ENCODE results near the gene FAF1.

The FAF1 gene

GRCh38 chr1:50522691-50523342 is 437.2 kb downstream of the FAF1 start:
- H3K4me3 ChIP-seq (ENCODE audit: low read depth, low read length), result no peak overlapping the region
- no peak for TF ChIP-seq CTCF (IDR thresholded peaks at IDR 0.05; ENCODE audit: insufficient read depth, low read depth, low read length, missing control alignments)
- DNase-seq (ENCODE audit: low read depth), result no peak

- H3K4me3 ChIP-seq (ENCODE audit: low read depth, low read length), result no peak overlapping the region
- no peak for DNase-seq (ENCODE audit: low read depth)
- no peak for TF ChIP-seq CTCF (IDR thresholded peaks at IDR 0.05; ENCODE audit: insufficient read depth, low read depth, low read length, missing control alignments)
These were observed 438.4 kb downstream of the FAF1 start for GRCh38 chr1:50521703-50522102.

- no peak for DNase-seq (ENCODE audit: low read depth)
- TF ChIP-seq CTCF (IDR thresholded peaks at IDR 0.05; ENCODE audit: insufficient read depth, low read depth, low read length, missing control alignments), result no peak
- no peak overlapping the region for H3K4me3 ChIP-seq (ENCODE audit: low read depth, low read length)
These were observed 442.6 kb downstream of the FAF1 start for GRCh38 chr1:50517488-50517887.

GRCh38 chr1:50516056-50516455 is 444.0 kb downstream of the FAF1 start:
- DNase-seq (ENCODE audit: low read depth), result no peak
- no peak overlapping the region for H3K4me3 ChIP-seq (ENCODE audit: low read depth, low read length)
- TF ChIP-seq CTCF (IDR thresholded peaks at IDR 0.05; ENCODE audit: insufficient read depth, low read depth, low read length, missing control alignments), result no peak

GRCh38 chr1:50508040-50508586 is 452.0 kb downstream of the FAF1 start:
- no peak for DNase-seq (ENCODE audit: low read depth)
- no peak for TF ChIP-seq CTCF (IDR thresholded peaks at IDR 0.05; ENCODE audit: insufficient read depth, low read depth, low read length, missing control alignments)
- no peak overlapping the region for H3K4me3 ChIP-seq (ENCODE audit: low read depth, low read length)

- no peak overlapping the region for H3K4me3 ChIP-seq (ENCODE audit: low read depth, low read length)
- DNase-seq (ENCODE audit: low read depth), result no peak
- TF ChIP-seq CTCF (IDR thresholded peaks at IDR 0.05; ENCODE audit: insufficient read depth, low read depth, low read length, missing control alignments), result no peak
These were observed 454.6 kb downstream of the FAF1 start for GRCh38 chr1:50505427-50505826.

GRCh38 chr1:50503515-50503914 is 456.6 kb downstream of the FAF1 start:
- TF ChIP-seq CTCF (IDR thresholded peaks at IDR 0.05; ENCODE audit: insufficient read depth, low read depth, low read length, missing control alignments), result no peak
- H3K4me3 ChIP-seq (ENCODE audit: low read depth, low read length), result no peak overlapping the region
- DNase-seq (ENCODE audit: low read depth), result no peak

Data from GM12865 (cell line).